PC-9 (cell line): ENCODE measurements around the gene HLA-DMB. TPM values are rescaled to one million over a fixed set of nuclear protein-coding genes. Genes with fewer than 3 reads are reported as not detected.

Experiments
- BruUV-seq: library from RNA; stranded (reverse); fragments of 400-500 nt; replicated peaks from 2 replicates; lab custom pipeline; 2021; lab: Mats Ljungman, UMichigan
- CTCF ChIA-PET: fragments of 300-600 bp; sonication (Branson Sonifier 250); formaldehyde crosslinking; loops from one replicate; lab custom pipeline; 2022; ENCODE audit warnings: antibody characterized with exemption; lab: Charles Lee
- POLR2A ChIA-PET: fragments of 300-600 bp; sonication (Branson Sonifier 250); formaldehyde crosslinking; loops from one replicate; lab custom pipeline; 2022; ENCODE audit warnings: antibody characterized with exemption; ENCODE audit not compliant: unreplicated experiment; lab: Charles Lee
- DNase-seq, 2 experiments: peaks; one replicate each; pipeline versions ENCODE4 v3.0.0 to v3.0.0-alpha.2; 2015 to 2022; ENCODE audit warnings: mixed read lengths in 1 of 2
- H2AFZ ChIP-seq: fragments of 200-600 bp; sonication (generic); 2 replicates; pipeline ENCODE4 v1.8.1; 2017; ENCODE audit warnings: antibody characterized with exemption
- H3F3A ChIP-seq: fragments of 200-600 bp; sonication (generic); 2 replicates; pipeline ENCODE4 v1.8.1; 2017; ENCODE audit warnings: antibody characterized with exemption, mild to moderate bottlenecking, low read depth; ENCODE audit not compliant: insufficient read depth
- H3K27ac ChIP-seq: fragments of 200-600 bp; sonication (generic); 2 replicates; pipeline ENCODE4 v1.6.1; 2016; ENCODE audit warnings: mixed run types
- H3K27me3 ChIP-seq: fragments of 200-600 bp; sonication (generic); 2 replicates; pipeline ENCODE4 v1.6.1; 2016; ENCODE audit warnings: low read depth, mixed run types; ENCODE audit not compliant: insufficient read depth
- H3K36me3 ChIP-seq: fragments of 200-600 bp; sonication (generic); 2 replicates; pipeline ENCODE4 v1.6.1; 2016; ENCODE audit warnings: low read depth, mixed run types
- H3K4me1 ChIP-seq: fragments of 200-600 bp; sonication (generic); replicated peaks from 2 replicates; pipeline ENCODE4 v1.6.1; 2016; ENCODE audit warnings: mixed run types; ENCODE audit not compliant: insufficient read depth
- H3K4me2 ChIP-seq: fragments of 200-600 bp; sonication (generic); 2 replicates; pipeline ENCODE4 v1.6.1; 2017; ENCODE audit warnings: mixed run types
- H3K4me3 ChIP-seq: fragments of 200-600 bp; sonication (generic); 2 replicates; pipeline ENCODE4 v1.6.1; 2016; ENCODE audit warnings: mixed run types
- H3K79me2 ChIP-seq: fragments of 200-600 bp; sonication (generic); 2 replicates; pipeline ENCODE4 v1.6.1; 2017; ENCODE audit warnings: low read depth, mixed run types
- H3K9me2 ChIP-seq: fragments of 200-600 bp; sonication (generic); 2 replicates; pipeline ENCODE4 v1.8.1; 2017; ENCODE audit warnings: mild to moderate bottlenecking; ENCODE audit not compliant: insufficient read depth
- H3K9me3 ChIP-seq: fragments of 200-600 bp; sonication (generic); 2 replicates; pipeline ENCODE4 v1.8.1; 2016; ENCODE audit warnings: low read depth; ENCODE audit not compliant: insufficient read depth
- H4K20me1 ChIP-seq: fragments of 200-600 bp; sonication (generic); 2 replicates; pipeline ENCODE4 v1.8.1; 2017; ENCODE audit not compliant: insufficient read depth
- EZH2 ChIP-seq: fragments of 200-600 bp; sonication (generic); IDR thresholded peaks from 2 replicates; pipeline ENCODE4 v1.8.0; 2017; ENCODE audit warnings: antibody characterized with exemption, low read depth
- intact Hi-C: fragments of 100-400 bp; cut with micrococcal nuclease; formaldehyde crosslinking; loops from one replicate; pipeline ENCODE4 v1.10.0; 2022; ENCODE audit not compliant: unreplicated experiment
- total RNA-seq: library from RNA; stranded (reverse); gene quantifications from 2 replicates; pipeline ENCODE4 v1.2.3, GENCODE V29; 2021
- TF ChIP-seq, protein P1 (sequence below): fragments of 200-600 bp; sonication (generic); conservative IDR thresholded peaks from 2 replicates; pipeline ENCODE4 v1.6.1; 2017; ENCODE audit warnings: mixed run types, antibody characterized with exemption, mild to moderate bottlenecking, moderate library complexity

HLA-DMB gene
- total RNA-seq, 1 experiment from 2014 or later, result 1.1 TPM

DNA sequence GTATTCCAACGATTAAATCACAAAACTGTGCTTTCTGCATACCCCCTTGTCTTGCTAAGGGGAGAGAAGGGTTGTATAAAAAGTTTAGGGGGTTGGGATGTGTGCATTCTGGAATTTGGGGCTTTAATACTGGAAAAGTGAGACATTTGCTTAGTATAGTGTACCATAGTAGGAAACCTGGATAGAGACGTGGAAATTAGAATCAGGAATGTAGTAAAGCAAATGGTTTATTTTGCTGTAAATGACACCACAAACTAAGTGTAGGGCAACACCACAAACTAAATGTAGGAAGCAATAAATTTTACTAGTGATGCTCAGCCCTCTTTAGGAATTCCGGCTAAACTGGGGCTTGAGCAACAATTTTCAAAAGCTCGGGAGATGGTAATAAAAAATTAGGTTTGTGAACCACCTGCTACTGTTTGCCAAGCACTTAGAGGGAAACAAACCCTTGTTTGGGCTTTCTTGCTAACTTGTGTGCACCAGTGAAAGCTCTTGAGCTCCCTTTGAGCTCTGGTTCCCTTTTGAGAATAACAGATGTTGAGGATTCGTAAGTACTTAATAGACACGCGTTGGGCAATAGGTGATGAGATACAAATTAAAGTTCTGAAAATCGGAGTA lies 41.4 kb upstream of the HLA-DMB start:
- no peak for DNase-seq
- Histone ChIP-seq H3K27ac (no peak overlapping the region; the same call in 1 of the 2 replicates), H3K4me3 (no peak overlapping the region), H4K20me1 (peaks cover 59% of the 10 kb centered on the region), H3K4me1 (0 out of 2 replicates have a peak, but pooled peaks cover 4% of the 10 kb centered on the region), H2AFZ (no peak overlapping the region), H3F3A (peaks cover 75% of the 10 kb centered on the region), H3K27me3 (0 out of 2 replicates have a peak, but pooled peaks cover 8% of the 10 kb centered on the region), H3K9me3 (no peaks in the 10 kb centered on the region), H3K4me2 (no peak overlapping the region), H3K9me2 (no peaks in the 10 kb centered on the region), H3K79me2 (peaks cover 24% of the 10 kb centered on the region), H3K36me3 (peaks cover 41% of the 10 kb centered on the region)
- ChIA-PET POLR2A (interaction anchor here (0.6 to 0.9 kb wide), 3 partner anchors 10 to 135 kb away, joined by 3 to 8 read pairs (median 5); partner anchors contain the start of gene HLA-DMA), CTCF (no interaction called here)
- TF ChIP-seq, protein P1, sequence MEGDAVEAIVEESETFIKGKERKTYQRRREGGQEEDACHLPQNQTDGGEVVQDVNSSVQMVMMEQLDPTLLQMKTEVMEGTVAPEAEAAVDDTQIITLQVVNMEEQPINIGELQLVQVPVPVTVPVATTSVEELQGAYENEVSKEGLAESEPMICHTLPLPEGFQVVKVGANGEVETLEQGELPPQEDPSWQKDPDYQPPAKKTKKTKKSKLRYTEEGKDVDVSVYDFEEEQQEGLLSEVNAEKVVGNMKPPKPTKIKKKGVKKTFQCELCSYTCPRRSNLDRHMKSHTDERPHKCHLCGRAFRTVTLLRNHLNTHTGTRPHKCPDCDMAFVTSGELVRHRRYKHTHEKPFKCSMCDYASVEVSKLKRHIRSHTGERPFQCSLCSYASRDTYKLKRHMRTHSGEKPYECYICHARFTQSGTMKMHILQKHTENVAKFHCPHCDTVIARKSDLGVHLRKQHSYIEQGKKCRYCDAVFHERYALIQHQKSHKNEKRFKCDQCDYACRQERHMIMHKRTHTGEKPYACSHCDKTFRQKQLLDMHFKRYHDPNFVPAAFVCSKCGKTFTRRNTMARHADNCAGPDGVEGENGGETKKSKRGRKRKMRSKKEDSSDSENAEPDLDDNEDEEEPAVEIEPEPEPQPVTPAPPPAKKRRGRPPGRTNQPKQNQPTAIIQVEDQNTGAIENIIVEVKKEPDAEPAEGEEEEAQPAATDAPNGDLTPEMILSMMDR, result no peak
- TF ChIP-seq EZH2, result no peak
- BruUV-seq, result no TSS peak
- intact Hi-C loops, result no loop called here

DNA sequence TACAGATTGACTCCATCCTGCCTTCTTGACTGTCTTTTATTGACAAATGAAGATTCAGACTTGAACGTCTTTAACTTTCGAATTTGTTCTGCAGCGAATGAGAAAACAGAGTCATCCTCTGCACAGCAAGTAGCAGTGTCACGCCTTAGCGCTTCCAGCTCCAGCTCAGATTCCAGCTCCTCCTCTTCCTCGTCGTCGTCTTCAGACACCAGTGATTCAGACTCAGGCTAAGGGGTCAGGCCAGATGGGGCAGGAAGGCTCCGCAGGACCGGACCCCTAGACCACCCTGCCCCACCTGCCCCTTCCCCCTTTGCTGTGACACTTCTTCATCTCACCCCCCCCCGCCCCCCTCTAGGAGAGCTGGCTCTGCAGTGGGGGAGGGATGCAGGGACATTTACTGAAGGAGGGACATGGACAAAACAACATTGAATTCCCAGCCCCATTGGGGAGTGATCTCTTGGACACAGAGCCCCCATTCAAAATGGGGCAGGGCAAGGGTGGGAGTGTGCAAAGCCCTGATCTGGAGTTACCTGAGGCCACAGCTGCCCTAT lies 39.7 kb upstream of the HLA-DMB start:
- no peak for DNase-seq
- no peak for TF ChIP-seq EZH2
- TF ChIP-seq, protein P1, result no peak
- Histone ChIP-seq H3K79me2 (peaks cover 40% of the 10 kb centered on the region), H3K36me3 (peaks cover 57% of the 10 kb centered on the region), H3K9me3 (no peaks in the 10 kb centered on the region), H3K4me2 (no peak overlapping the region), H3K27me3 (no peaks in the 10 kb centered on the region), H4K20me1 (peaks cover 75% of the 10 kb centered on the region), H3K9me2 (no peaks in the 10 kb centered on the region), H3K4me1 (peaks cover 14% of the 10 kb centered on the region), H2AFZ (no peak overlapping the region), H3F3A (peaks cover 91% of the 10 kb centered on the region), H3K27ac (no peak overlapping the region), H3K4me3 (no peak overlapping the region)
- intact Hi-C loops, result no loop called here
- ChIA-PET POLR2A (interaction anchor here (0.6 to 1.8 kb wide), 2 partner anchors 9 to 159 kb away, joined by 3 to 4 read pairs; no protein-coding TSS in a partner anchor), CTCF (interaction anchor here (0.5 to 1.3 kb wide), 4 partner anchors 13 to 95 kb away, joined by 3 to 8 read pairs (median 5); no protein-coding TSS in a partner anchor)
- BruUV-seq, result no TSS peak

DNA sequence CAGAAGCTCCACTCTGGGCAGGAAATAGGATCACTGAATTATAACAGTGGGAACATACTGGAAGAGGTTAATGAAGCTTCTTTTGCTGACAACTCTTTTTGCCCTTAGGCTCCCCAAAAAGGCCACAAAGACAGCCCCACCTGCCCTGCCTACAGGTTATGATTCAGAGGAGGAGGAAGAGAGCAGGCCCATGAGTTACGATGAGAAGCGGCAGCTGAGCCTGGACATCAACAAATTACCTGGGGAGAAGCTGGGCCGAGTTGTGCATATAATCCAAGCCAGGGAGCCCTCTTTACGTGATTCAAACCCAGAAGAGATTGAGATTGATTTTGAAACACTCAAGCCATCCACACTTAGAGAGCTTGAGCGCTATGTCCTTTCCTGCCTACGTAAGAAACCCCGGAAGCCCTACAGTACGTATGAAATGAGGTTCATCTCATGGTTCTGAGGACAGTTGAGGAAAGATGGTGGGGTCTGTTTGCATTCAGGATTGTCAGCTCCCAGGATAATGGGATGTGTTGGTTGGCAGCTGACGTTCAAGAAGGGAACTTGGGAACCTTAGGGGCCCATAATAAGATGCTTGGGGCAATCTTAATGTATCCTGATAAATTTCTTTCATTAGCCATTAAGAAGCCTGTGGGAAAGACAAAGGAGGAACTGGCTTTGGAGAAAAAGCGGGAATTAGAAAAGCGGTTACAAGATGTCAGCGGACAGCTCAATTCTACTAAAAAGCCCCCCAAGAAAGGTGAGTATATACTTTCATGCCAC lies 39.1 kb upstream of the HLA-DMB start:
- Histone ChIP-seq H3K36me3 (peaks cover 62% of the 10 kb centered on the region), H3K27ac (no peak overlapping the region), H3K27me3 (no peaks in the 10 kb centered on the region), H4K20me1 (peaks cover 82% of the 10 kb centered on the region), H3K4me2 (no peak overlapping the region), H2AFZ (no peak overlapping the region), H3K9me3 (no peaks in the 10 kb centered on the region), H3K4me1 (peaks cover 21% of the 10 kb centered on the region), H3K9me2 (no peaks in the 10 kb centered on the region), H3K79me2 (peaks cover 47% of the 10 kb centered on the region), H3F3A (peaks cover 98% of the 10 kb centered on the region), H3K4me3 (no peak overlapping the region)
- no TSS peak for BruUV-seq
- intact Hi-C loops, result loop anchor here (10.0 kb wide), 2 partner anchors 785 to 1155 kb away; partner anchors contain the start of genes GPSM3, HSPA1B and PBX2
- TF ChIP-seq, protein P1, result no peak
- no peak for TF ChIP-seq EZH2
- no peak for DNase-seq
- POLR2A ChIA-PET, result interaction anchor here (1.8 kb wide), 1 partner anchor 8 kb away, joined by 4 read pairs; no protein-coding TSS in a partner anchor
- CTCF ChIA-PET, result interaction anchor here (0.6 to 1.3 kb wide), 3 partner anchors 42 to 94 kb away, joined by 3 to 8 read pairs (median 3); no protein-coding TSS in a partner anchor
